Sigmoid colon (tissue), 4 donors: Measurements from ENCODE around the gene ARHGEF38.

ENCODE experiments used
- CTCF ChIP-seq, 4 experiments: fragments of 450-650 bp in 3 of 4; fragments of 200-600 bp in 1 of 4; IDR thresholded peaks; one replicate each; pipeline ENCODE4 v1.5.1; 2016 to 2019; ENCODE audit warnings: antibody characterized with exemption in 4 of 4, mild to moderate bottlenecking in 3 of 4, moderate library complexity in 2 of 4
- EP300 ChIP-seq, 4 donors: sonication (generic); formaldehyde crosslinking; IDR thresholded peaks; one replicate each; pipeline ENCODE4 v1.6.1; 2017; ENCODE audit warnings: antibody characterized with exemption in 4 of 4
- POLR2A ChIP-seq, 2 donors: fragments of 450-650 bp; IDR thresholded peaks; one replicate each; pipeline ENCODE4 v1.6.1; 2016; ENCODE audit warnings: antibody characterized with exemption in 2 of 2, mild to moderate bottlenecking in 2 of 2, moderate library complexity in 2 of 2
- POLR2AphosphoS5 ChIP-seq, 4 donors: sonication (generic); formaldehyde crosslinking; IDR thresholded peaks; one replicate each; pipeline ENCODE4 v1.6.1; 2017; ENCODE audit warnings: antibody characterized with exemption in 4 of 4

GRCh38 chr4:105632599-105632998 is 80.2 kb downstream of the ARHGEF38 start:
- TF ChIP-seq CTCF (IDR thresholded peaks at IDR 0.05) (no peak), POLR2A (IDR thresholded peaks at IDR 0.05) (no peak), EP300 (IDR thresholded peaks at IDR 0.05) (no peak), POLR2AphosphoS5 (IDR thresholded peaks at IDR 0.05) (no peak)
